HG03103 (cell line): ENCODE data around the gene TPRG1.

ENCODE experiments used
- ATAC-seq: cut with Tn5 transposase; IDR thresholded peaks from one replicate; pipeline ENCODE4 v1.9.1; 2021; ENCODE audit warnings: low read depth; ENCODE audit not compliant: unreplicated experiment

The TPRG1 gene

GRCh38 chr3:189349772-189350171 lies 178.0 kb downstream of the TPRG1 start:
- no peak for ATAC-seq

DNA sequence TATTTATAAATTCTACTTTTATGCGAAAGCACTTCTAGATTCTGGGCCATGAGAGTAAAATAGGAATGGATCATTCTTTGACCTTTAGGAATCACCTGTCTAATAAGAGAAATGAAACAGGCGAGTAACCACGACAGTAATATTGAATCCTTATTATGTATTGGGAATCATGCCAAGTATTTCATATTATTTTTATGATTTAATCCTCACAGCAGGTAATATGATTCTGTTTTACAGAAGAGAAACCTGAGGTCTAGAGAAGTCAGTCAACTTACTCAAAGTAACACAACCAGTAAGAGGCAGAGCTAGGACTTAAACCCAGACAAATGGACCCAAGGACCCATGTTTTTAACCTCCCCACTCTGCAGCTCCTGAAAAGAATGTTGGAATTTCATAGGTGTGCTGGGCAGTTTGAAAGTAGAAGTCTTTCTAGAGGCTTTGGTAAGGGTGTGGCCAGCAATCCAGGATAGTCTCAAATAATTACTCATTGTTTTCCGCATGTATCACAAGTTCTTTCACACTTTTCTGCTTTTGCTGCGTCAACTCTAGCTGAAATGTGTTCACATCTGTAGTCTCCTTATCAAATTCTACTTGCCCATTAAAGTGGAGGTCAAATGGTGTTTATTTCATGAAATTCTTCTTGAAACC lies 181.7 kb downstream of the TPRG1 start:
- ATAC-seq, result no peak

DNA sequence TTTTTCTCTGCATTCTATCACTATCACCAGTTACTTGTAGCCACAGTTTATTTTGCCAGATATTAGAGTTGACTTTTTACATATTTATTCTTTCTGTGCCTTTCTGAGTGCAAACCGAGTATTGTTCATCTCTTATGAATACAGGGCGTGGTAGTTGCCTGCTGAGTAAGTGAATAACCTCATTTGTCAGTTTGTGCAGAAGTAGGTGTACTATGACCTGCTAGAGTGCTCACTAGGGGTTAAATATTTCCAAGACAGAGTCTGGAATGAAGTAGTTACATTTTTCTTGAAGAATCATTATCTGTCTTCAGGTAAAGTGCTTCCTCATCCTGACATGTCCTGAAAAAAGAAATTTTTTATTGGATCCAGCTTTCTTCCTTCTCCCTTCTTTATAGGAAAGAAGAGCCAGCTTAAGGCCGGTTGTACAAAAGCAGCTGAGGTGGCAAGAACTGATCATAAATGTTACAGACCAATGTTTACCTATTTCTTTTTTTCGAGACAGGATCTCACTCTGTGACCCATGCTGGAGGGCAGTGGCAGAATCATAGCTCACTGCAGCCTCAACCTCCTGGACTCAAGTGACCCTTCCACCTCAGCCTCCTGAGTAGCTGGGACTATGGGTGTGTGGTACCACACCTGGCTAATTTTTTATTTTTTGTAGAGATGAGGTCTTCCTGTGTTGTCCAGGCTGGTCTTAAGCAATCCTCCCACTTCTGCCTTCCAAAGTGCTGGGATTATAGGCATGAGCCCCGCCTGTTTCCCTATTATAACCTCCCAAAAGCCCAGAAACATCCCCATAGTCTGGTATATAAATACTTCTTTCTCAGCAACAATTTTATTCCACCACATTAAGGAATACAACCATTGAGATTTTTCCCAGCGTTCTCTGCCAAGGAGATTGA lies 182.5 kb downstream of the TPRG1 start:
- no peak for ATAC-seq

- no peak for ATAC-seq
Observed at GRCh38 chr3:189355115-189355480, 183.3 kb downstream of the TPRG1 start.

DNA sequence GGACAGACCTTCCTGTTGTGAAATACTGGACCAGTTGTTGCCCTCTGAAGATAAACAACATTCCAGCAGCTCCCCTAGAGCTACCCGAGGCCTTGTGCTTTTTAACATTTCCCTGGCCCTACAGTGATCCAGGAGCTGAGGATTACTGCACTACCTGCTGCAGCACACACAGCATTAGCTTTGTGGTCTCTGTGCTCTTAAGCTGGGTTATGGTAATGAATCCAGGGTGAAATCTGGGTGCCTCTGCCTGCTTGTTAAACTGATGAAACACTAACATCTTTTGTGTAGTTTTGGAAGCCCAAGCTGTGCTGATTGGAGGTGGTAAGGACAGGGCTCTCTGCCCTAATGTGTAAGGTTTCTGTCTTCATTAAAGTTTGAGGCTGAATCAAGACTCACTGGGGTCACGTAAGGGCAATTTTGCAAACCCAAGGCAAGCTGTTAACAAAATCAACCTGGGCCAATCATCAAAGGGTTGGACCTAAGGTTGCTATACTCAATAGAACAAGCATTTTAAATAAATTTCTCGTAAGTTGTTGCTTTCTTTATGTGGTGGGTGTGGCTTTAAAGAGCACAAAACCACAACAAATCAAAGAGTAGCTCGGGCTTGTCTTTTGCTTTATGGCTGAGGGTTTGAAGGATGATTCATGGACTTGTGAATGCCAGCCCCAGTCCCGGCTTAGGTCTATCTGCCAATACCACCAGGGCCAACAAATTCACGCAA lies 183.9 kb downstream of the TPRG1 start:
- ATAC-seq, result no peak

- ATAC-seq, result no peak
Observed at GRCh38 chr3:189360291-189360690, 188.5 kb downstream of the TPRG1 start.

- ATAC-seq, result no peak
Observed at GRCh38 chr3:189361103-189361835, 189.5 kb downstream of the TPRG1 start.

GRCh38 chr3:189363590-189364255 lies 192.0 kb downstream of the TPRG1 start:
- ATAC-seq, result no peak

DNA sequence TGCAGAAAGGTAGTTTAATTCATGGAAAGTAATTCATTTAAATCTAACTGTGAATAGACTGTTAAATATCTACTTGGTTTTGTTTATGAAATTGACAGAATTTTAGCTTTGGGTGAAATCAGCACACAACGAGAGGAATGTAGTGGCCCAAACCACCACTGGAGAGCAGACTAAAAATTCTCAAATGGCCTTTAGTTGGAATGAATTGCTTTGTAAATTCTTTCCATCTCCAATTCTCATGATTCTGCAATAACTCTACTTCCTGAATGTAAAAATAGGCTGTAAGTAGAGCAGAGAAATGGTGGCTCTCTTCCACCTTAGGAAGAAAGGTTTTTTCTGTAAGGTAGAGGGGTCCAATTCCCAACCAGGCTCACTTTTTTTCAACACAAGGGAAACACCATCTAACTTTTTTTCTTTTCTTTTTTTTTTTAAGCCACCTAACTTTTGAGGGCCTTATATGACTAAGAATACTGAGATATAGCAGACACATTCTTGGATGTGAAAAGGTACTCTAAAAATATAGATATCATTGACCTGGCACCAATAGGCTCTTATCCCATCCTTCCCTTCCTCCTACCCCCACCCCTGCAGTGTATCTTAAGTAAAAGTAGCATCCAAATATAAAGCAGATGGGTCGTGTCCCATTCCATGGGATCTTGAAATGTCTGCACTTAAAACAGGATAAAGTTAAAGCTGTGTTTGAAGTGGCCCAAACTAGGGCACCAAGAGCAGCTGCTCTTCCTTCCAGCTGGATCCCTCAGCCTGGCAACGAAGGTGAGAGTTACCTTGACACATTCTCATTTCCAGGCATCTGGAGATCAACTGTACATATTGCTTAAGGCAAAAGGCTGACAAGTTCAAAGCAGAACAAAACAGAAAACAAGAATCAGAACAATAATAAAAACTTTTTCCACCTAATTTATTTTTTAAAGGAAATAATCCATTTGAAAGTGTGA lies 194.1 kb downstream of the TPRG1 start:
- ATAC-seq, result no peak

GRCh38 chr3:189368384-189368783 lies 196.6 kb downstream of the TPRG1 start:
- ATAC-seq, result no peak

DNA sequence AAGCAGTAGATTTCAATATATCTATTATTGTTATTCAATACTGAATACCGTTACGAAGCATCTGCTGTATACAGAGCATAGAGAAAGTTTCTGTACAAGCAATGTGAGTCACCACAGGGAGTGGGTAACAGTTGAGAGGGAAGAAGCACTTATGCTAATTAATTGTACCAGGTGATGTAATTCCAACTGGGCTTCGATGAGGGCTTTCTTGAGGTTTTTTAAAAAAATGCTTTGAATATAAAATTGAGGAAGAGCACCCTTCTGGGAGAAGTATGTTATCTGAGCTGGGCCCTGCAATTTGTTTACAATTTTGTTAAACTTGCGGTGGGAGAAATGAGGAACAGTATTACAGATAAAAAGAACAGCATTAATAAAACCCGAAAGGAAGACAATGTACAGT lies 197.9 kb downstream of the TPRG1 start:
- ATAC-seq, result no peak

- ATAC-seq, result no peak
Observed at GRCh38 chr3:189372243-189372642, 200.5 kb downstream of the TPRG1 start.
